Measurements from ENCODE around the gene ARL6IP4. TPM values are rescaled to one million over a fixed set of nuclear protein-coding genes. Genes with fewer than 3 reads are reported as not detected.

Gene ARL6IP4
- total RNA-seq, 1 donor from 2014 or later = 156 TPM

DNA sequence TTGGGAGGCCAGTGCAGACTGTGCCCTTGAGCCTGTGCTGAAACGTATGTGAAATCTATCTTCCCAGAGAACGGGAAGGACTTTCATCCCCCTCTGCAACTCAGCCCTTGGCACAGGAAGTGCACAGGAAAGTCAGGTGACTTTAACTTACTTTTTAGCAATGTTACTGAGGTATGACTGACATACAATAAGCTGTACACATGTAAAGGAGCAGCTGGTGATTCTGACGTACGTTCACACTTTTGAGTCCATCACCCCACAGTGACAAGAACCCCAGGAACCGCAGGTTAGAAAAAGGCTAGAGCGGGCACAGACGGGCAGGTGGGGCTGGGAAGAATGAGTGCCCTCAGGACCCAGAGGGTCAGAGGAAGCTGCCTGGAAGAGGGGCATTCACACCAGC, 48.0 kb downstream of the ARL6IP4 start:
- TF ChIP-seq CTCF (IDR thresholded peaks at IDR 0.05; ENCODE audit: borderline replicate concordance) = no peak
- Histone ChIP-seq H3K27ac (replicated peaks) (no peak overlapping the region), H3K9me3 (replicated peaks) (no peaks in the 10 kb centered on the region), H3K27me3 (ENCODE audit: low read depth) (no peaks in the 10 kb centered on the region), H3K4me1 (peaks cover 10% of the 10 kb centered on the region), H3K4me3 (no peak overlapping the region), H3K36me3 (peaks cover 38% of the 10 kb centered on the region)
- DNase-seq = no peak
- intact Hi-C loops (cut with micrococcal nuclease) = no loop called here

- Histone ChIP-seq H3K36me3 (peaks cover 46% of the 10 kb centered on the region), H3K4me3 (no peak overlapping the region), H3K9me3 (replicated peaks) (no peaks in the 10 kb centered on the region), H3K27me3 (ENCODE audit: low read depth) (no peaks in the 10 kb centered on the region), H3K4me1 (peaks cover 16% of the 10 kb centered on the region), H3K27ac (replicated peaks) (no peak overlapping the region)
- no peak for DNase-seq
- intact Hi-C loops (cut with micrococcal nuclease) = no loop called here
- no peak for TF ChIP-seq CTCF (IDR thresholded peaks at IDR 0.05; ENCODE audit: borderline replicate concordance)
Measured at GRCh38 chr12:123029550-123029949, 49.1 kb downstream of the ARL6IP4 start.

DNA sequence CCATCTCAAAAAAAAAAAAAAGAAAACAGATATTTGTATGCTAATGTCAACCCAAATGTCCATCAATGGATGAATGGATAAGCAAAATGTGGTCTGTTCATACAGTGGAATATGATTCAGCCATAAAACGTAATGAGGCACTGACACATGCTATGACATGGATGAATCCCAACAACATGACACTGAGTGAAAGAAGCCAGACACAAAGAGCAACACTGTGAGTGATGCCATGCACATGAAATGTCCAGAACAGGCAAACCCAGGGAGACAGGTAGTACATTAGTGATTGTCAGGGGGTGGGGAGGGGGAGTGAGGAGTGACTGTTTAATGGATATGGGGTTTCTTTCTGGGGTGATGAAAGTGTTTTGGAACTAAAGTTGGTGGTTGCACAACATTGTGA, 50.2 kb downstream of the ARL6IP4 start:
- H3K4me1 ChIP-seq = peaks cover 28% of the 10 kb centered on the region
- H3K9me3 ChIP-seq (replicated peaks) = no peaks in the 10 kb centered on the region
- H3K4me3 ChIP-seq = no peak overlapping the region
- no peak for DNase-seq
- TF ChIP-seq CTCF (IDR thresholded peaks at IDR 0.05; ENCODE audit: borderline replicate concordance) = no peak
- H3K27me3 ChIP-seq (ENCODE audit: low read depth) = no peaks in the 10 kb centered on the region
- peaks cover 46% of the 10 kb centered on the region for H3K36me3 ChIP-seq
- no peak overlapping the region for H3K27ac ChIP-seq (replicated peaks)
- intact Hi-C loops (cut with micrococcal nuclease) = no loop called here

DNA sequence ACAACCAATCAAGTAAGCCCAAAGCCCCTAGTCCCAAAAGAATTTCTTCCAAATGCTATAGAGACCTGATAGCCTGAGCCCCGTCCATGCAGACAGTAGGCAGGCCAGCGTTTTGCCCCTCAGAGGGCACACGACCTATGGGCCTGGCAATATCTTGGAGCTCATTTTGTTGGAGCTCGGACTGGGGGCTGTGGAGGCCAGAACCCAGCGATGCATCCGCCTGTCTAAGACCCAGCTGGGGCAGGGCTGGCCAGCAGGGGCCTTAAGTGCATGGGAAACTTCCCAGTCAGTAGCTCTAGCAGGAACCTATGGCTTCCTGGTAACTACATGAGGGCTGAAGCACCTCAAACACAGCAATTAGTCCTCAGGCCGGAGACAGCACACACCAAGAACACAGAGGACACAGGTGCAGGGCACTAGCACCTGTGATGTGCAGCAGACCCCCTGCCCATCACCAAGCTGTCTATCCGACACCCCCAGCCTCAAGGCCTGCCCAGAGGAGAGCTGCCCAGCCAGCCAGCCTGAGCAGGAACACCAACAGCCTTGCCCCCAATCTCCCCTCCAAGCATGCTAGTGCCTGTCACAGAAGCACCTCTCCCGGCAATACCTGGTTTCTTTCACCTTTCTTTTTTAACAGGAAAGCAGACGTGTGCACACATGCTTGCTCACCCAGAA, 50.8 kb downstream of the ARL6IP4 start:
- H3K4me3 ChIP-seq = no peak overlapping the region
- no peaks in the 10 kb centered on the region for H3K27me3 ChIP-seq (ENCODE audit: low read depth)
- TF ChIP-seq CTCF (IDR thresholded peaks at IDR 0.05; ENCODE audit: borderline replicate concordance) = no peak
- no peak for DNase-seq
- H3K36me3 ChIP-seq = peaks cover 43% of the 10 kb centered on the region
- intact Hi-C loops (cut with micrococcal nuclease) = no loop called here
- no peaks in the 10 kb centered on the region for H3K9me3 ChIP-seq (replicated peaks)
- peaks cover 28% of the 10 kb centered on the region for H3K4me1 ChIP-seq
- no peak overlapping the region for H3K27ac ChIP-seq (replicated peaks)

Small RNA genes within 50 kb of the gene (microRNA-seq; reads per million reads assigned to microRNA genes)
- gene MIR4304 = not detected

Other genes starting within 250 kb of the ARL6IP4 start
- gene HCAR1, start 249.8 kb upstream of the ARL6IP4 start, total RNA-seq = not detected
- gene DENR, start 227.9 kb upstream of the ARL6IP4 start, total RNA-seq = 23.5 TPM
- gene CCDC62, start 206.1 kb upstream of the ARL6IP4 start, total RNA-seq = 0.60 TPM
- gene HIP1R, start 145.2 kb upstream of the ARL6IP4 start, total RNA-seq = 11.2 TPM
- gene VPS37B, start 84.6 kb upstream of the ARL6IP4 start, total RNA-seq = 13.3 TPM
- 1.6 TPM for gene ABCB9, start 14.2 kb upstream of the ARL6IP4 start, total RNA-seq
- gene OGFOD2, start 5.4 kb upstream of the ARL6IP4 start, total RNA-seq = 14.9 TPM
- gene PITPNM2, start 170.4 kb downstream of the ARL6IP4 start, total RNA-seq = 18.4 TPM